OCI-LY7 (cell line): ENCODE data around the gene PSMB5.

ENCODE experiments used
- CTCF ChIP-seq: fragments of 200-600 bp; sonication (generic); conservative IDR thresholded peaks from 2 replicates; pipeline ENCODE4 v1.5.1; 2014; ENCODE audit warnings: mild to moderate bottlenecking, antibody characterized with exemption, low read length, moderate library complexity, mixed read lengths
- EZH2phosphoT487 ChIP-seq: fragments of 200-600 bp; sonication (generic); IDR thresholded peaks from 2 replicates; pipeline ENCODE4 v1.6.1; 2018; ENCODE audit warnings: low read depth, borderline replicate concordance, mild to moderate bottlenecking, mixed run types, antibody characterized with exemption, low read length, moderate library complexity, mixed read lengths

- no peak for TF ChIP-seq CTCF
- no peak for TF ChIP-seq EZH2phosphoT487
Observed at GRCh38 chr14:23052671-23053070, 18.0 kb upstream of the PSMB5 start.
